ENCODE results near the gene HOXC12.

The HOXC12 gene

GRCh38 chr12:54002278-54002914 is 47.7 kb downstream of the HOXC12 start:
- Histone ChIP-seq H3K4me3 (ENCODE audit: low read length) (no peak overlapping the region), H3K27ac (ENCODE audit: low read depth, low read length) (no peak overlapping the region), H3K4me1 (ENCODE audit: insufficient read depth, low read length) (peaks cover 5% of the 10 kb centered on the region; the same call in 1 of the 2 replicates), H3K36me3 (ENCODE audit: insufficient read depth, low read length) (no peaks in the 10 kb centered on the region), H3K9ac (ENCODE audit: low read depth, low read length) (no peak overlapping the region), H3K27me3 (ENCODE audit: insufficient read depth, low read length) (peaks cover 100% of the 10 kb centered on the region), H3K9me3 (ENCODE audit: insufficient read depth, low read depth, low read length) (no peaks in the 10 kb centered on the region)
- whole genome bisulfite sequencing = 24% methylated on average over 18 of the region's 19 CpGs

- Histone ChIP-seq H3K27ac (ENCODE audit: low read depth, low read length) (no peak overlapping the region), H3K9ac (ENCODE audit: low read depth, low read length) (no peak overlapping the region), H3K27me3 (ENCODE audit: insufficient read depth, low read length) (peaks cover 100% of the 10 kb centered on the region), H3K36me3 (ENCODE audit: insufficient read depth, low read length) (no peaks in the 10 kb centered on the region), H3K4me1 (ENCODE audit: insufficient read depth, low read length) (peaks cover 5% of the 10 kb centered on the region; the same call in 1 of the 2 replicates), H3K4me3 (ENCODE audit: low read length) (no peak overlapping the region), H3K9me3 (ENCODE audit: insufficient read depth, low read depth, low read length) (no peaks in the 10 kb centered on the region)
- 31% methylated on average over 16 of the region's 19 CpGs for WGBS
Measured at GRCh38 chr12:54002915-54003389, 48.2 kb downstream of the HOXC12 start.

- Histone ChIP-seq H3K36me3 (ENCODE audit: insufficient read depth, low read length) (no peaks in the 10 kb centered on the region), H3K4me3 (ENCODE audit: low read length) (no peak overlapping the region), H3K9ac (ENCODE audit: low read depth, low read length) (no peak overlapping the region), H3K27me3 (ENCODE audit: insufficient read depth, low read length) (peaks cover 100% of the 10 kb centered on the region), H3K4me1 (ENCODE audit: insufficient read depth, low read length) (peaks cover 5% of the 10 kb centered on the region; the same call in 1 of the 2 replicates), H3K9me3 (ENCODE audit: insufficient read depth, low read depth, low read length) (no peaks in the 10 kb centered on the region), H3K27ac (ENCODE audit: low read depth, low read length) (no peak overlapping the region)
- 30% methylated on average over 3 of the region's 3 CpGs for WGBS
Measured at GRCh38 chr12:54003625-54004024, 48.9 kb downstream of the HOXC12 start.

- peaks cover 100% of the 10 kb centered on the region for H3K27me3 ChIP-seq (ENCODE audit: insufficient read depth, low read length)
Measured at GRCh38 chr12:54004063-54004840, 49.5 kb downstream of the HOXC12 start.

GRCh38 chr12:54004841-54005530 is 50.3 kb downstream of the HOXC12 start:
- 15% methylated on average over 28 of the region's 31 CpGs for WGBS
- Histone ChIP-seq H3K9ac (ENCODE audit: low read depth, low read length) (no peak overlapping the region), H3K27me3 (ENCODE audit: insufficient read depth, low read length) (peaks cover 100% of the 10 kb centered on the region), H3K27ac (ENCODE audit: low read depth, low read length) (no peak overlapping the region), H3K9me3 (ENCODE audit: insufficient read depth, low read depth, low read length) (no peaks in the 10 kb centered on the region), H3K4me1 (ENCODE audit: insufficient read depth, low read length) (peaks cover 5% of the 10 kb centered on the region; the same call in 1 of the 2 replicates), H3K36me3 (ENCODE audit: insufficient read depth, low read length) (no peaks in the 10 kb centered on the region), H3K4me3 (ENCODE audit: low read length) (no peak overlapping the region)

More at GRCh38 chr12:54004063-54004840, 49.5 kb downstream of the HOXC12 start:
- Histone ChIP-seq H3K4me3 (ENCODE audit: low read length) (no peak overlapping the region), H3K4me1 (ENCODE audit: insufficient read depth, low read length) (peaks cover 6% of the 10 kb centered on the region; the same call in 1 of the 2 replicates), H3K9me3 (ENCODE audit: insufficient read depth, low read depth, low read length) (no peaks in the 10 kb centered on the region), H3K36me3 (ENCODE audit: insufficient read depth, low read length) (no peaks in the 10 kb centered on the region), H3K9ac (ENCODE audit: low read depth, low read length) (no peak overlapping the region), H3K27ac (ENCODE audit: low read depth, low read length) (no peak overlapping the region)
- WGBS = 45% methylated on average over 20 of the region's 20 CpGs

GRCh38 chr12:54005531-54005852 is 50.8 kb downstream of the HOXC12 start:
- Histone ChIP-seq H3K27ac (ENCODE audit: low read depth, low read length) (no peak overlapping the region), H3K9me3 (ENCODE audit: insufficient read depth, low read depth, low read length) (no peaks in the 10 kb centered on the region), H3K9ac (ENCODE audit: low read depth, low read length) (no peak overlapping the region), H3K4me3 (ENCODE audit: low read length) (no peak overlapping the region), H3K4me1 (ENCODE audit: insufficient read depth, low read length) (0 out of 2 replicates have a peak, but pooled peaks cover 2% of the 10 kb centered on the region), H3K36me3 (ENCODE audit: insufficient read depth, low read length) (no peaks in the 10 kb centered on the region), H3K27me3 (ENCODE audit: insufficient read depth, low read length) (peaks cover 100% of the 10 kb centered on the region)
- WGBS = 7% methylated on average over 26 of the region's 26 CpGs

GRCh38 chr12:54005853-54006558 is 51.3 kb downstream of the HOXC12 start:
- no peaks in the 10 kb centered on the region for H3K9me3 ChIP-seq (ENCODE audit: insufficient read depth, low read depth, low read length)
- 9% methylated on average over 39 of the region's 39 CpGs for WGBS
- peaks cover 2% of the 10 kb centered on the region; the same call in 1 of the 2 replicates for H3K4me1 ChIP-seq (ENCODE audit: insufficient read depth, low read length)
- no peak overlapping the region for H3K27ac ChIP-seq (ENCODE audit: low read depth, low read length)
- peaks cover 100% of the 10 kb centered on the region for H3K27me3 ChIP-seq (ENCODE audit: insufficient read depth, low read length)
- no peak overlapping the region for H3K9ac ChIP-seq (ENCODE audit: low read depth, low read length)
- no peak overlapping the region for H3K4me3 ChIP-seq (ENCODE audit: low read length)
- no peaks in the 10 kb centered on the region for H3K36me3 ChIP-seq (ENCODE audit: insufficient read depth, low read length)

GRCh38 chr12:54006559-54007220 is 52.0 kb downstream of the HOXC12 start:
- Histone ChIP-seq H3K27me3 (ENCODE audit: insufficient read depth, low read length) (peaks cover 100% of the 10 kb centered on the region), H3K9me3 (ENCODE audit: insufficient read depth, low read depth, low read length) (no peaks in the 10 kb centered on the region), H3K27ac (ENCODE audit: low read depth, low read length) (no peak overlapping the region), H3K4me1 (ENCODE audit: insufficient read depth, low read length) (peaks cover 2% of the 10 kb centered on the region; the same call in 1 of the 2 replicates), H3K4me3 (ENCODE audit: low read length) (no peak overlapping the region), H3K36me3 (ENCODE audit: insufficient read depth, low read length) (no peaks in the 10 kb centered on the region), H3K9ac (ENCODE audit: low read depth, low read length) (no peak overlapping the region)
- WGBS = 24% methylated on average over 22 of the region's 22 CpGs

GRCh38 chr12:54007538-54008259 is 53.0 kb downstream of the HOXC12 start:
- Histone ChIP-seq H3K9me3 (ENCODE audit: insufficient read depth, low read depth, low read length) (no peaks in the 10 kb centered on the region), H3K36me3 (ENCODE audit: insufficient read depth, low read length) (no peaks in the 10 kb centered on the region), H3K27me3 (ENCODE audit: insufficient read depth, low read length) (peaks cover 100% of the 10 kb centered on the region), H3K27ac (ENCODE audit: low read depth, low read length) (no peak overlapping the region), H3K4me1 (ENCODE audit: insufficient read depth, low read length) (peaks cover 2% of the 10 kb centered on the region; the same call in 1 of the 2 replicates), H3K9ac (ENCODE audit: low read depth, low read length) (no peak overlapping the region), H3K4me3 (ENCODE audit: low read length) (no peak overlapping the region)
- 22% methylated on average over 2 of the region's 2 CpGs for WGBS

GRCh38 chr12:54008260-54008552 is 53.5 kb downstream of the HOXC12 start:
- Histone ChIP-seq H3K9me3 (ENCODE audit: insufficient read depth, low read depth, low read length) (no peaks in the 10 kb centered on the region), H3K9ac (ENCODE audit: low read depth, low read length) (no peak overlapping the region), H3K4me1 (ENCODE audit: insufficient read depth, low read length) (peaks cover 2% of the 10 kb centered on the region; the same call in 1 of the 2 replicates), H3K27me3 (ENCODE audit: insufficient read depth, low read length) (peaks cover 100% of the 10 kb centered on the region), H3K27ac (ENCODE audit: low read depth, low read length) (no peak overlapping the region), H3K36me3 (ENCODE audit: insufficient read depth, low read length) (no peaks in the 10 kb centered on the region), H3K4me3 (ENCODE audit: low read length) (no peak overlapping the region)
- WGBS = 23% methylated on average over 2 of the region's 2 CpGs
